Measurements from ENCODE around the gene CDT1.

DNA sequence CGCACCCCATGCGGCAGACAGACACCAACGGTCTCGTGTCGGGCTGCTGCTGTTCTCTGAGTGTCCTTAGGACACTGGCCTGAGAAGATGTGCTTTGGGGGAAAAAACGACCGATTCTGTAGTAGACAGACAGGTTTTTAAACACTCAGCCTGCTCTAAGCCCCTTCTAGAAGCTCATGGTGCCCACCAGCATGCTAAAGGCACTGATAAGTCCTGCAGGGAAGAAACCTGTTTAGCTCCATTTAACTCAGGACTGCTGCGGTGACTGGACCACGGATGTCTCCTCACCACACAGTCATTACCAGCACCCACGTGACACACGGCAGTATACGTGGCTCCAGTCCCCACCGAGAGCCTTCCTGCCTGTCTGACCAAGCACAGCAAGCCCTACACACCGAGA, 27.2 kb downstream of the CDT1 start:
- TF ChIP-seq CTCF (IDR thresholded peaks at IDR 0.05) (no peak), EP300 (IDR thresholded peaks at IDR 0.05) (no peak), POLR2A (IDR thresholded peaks at IDR 0.05) (no peak), POLR2AphosphoS5 (IDR thresholded peaks at IDR 0.05) (no peak)
